B cell (primary cell): ENCODE data around the gene CFAP73. TPM values are rescaled to one million over a fixed set of nuclear protein-coding genes. Genes with fewer than 3 reads are reported as not detected.

Experiments
- ATAC-seq: fragments of 200-7000 bp; cut with Tn5 transposase; one replicate; pipeline ENCODE4 v1.10.0; 2021; ENCODE audit warnings: low read depth, mild to moderate bottlenecking, moderate number of reproducible peaks, moderate library complexity
- CTCF ChIA-PET: fragments of 350-600 bp; sonication (Branson Sonifier 250); formaldehyde crosslinking; loops from one replicate; lab custom pipeline; 2021; ENCODE audit warnings: antibody characterized with exemption, inconsistent platforms; lab: Charles Lee
- POLR2A ChIA-PET: fragments of 350-600 bp; sonication (Branson Sonifier 250); formaldehyde crosslinking; loops from one replicate; lab custom pipeline; 2021; ENCODE audit warnings: antibody characterized with exemption; lab: Charles Lee
- DNase-seq: peaks from one replicate; pipeline ENCODE4 v3.0.0; 2013
- H2AFZ ChIP-seq: 2 replicates; pipeline ENCODE4 v1.6.1; 2012; ENCODE audit warnings: mild to moderate bottlenecking, low read depth, low read length; ENCODE audit not compliant: insufficient read depth, poor library complexity, severe bottlenecking
- H3K27ac ChIP-seq, 2 donors: 1 replicate in 1 of 2; 2 replicates in 1 of 2; pipeline ENCODE4 v1.5.1; 2012 to 2013; ENCODE audit warnings: low read length in 2 of 2, mild to moderate bottlenecking in 2 of 2, moderate library complexity in 1 of 2
- H3K27me3 ChIP-seq, 4 experiments: fragments of 200-600 bp in 1 of 4; sonication (generic) in 1 of 4; replicated peaks in 1 of 4; 1 replicate in 2 of 4; 2 replicates in 2 of 4; pipeline versions ENCODE4 v1.6.1 to v1.7.0; 2013 to 2016; ENCODE audit warnings: low read length in 3 of 4, mild to moderate bottlenecking in 2 of 4, mixed read lengths in 1 of 4, moderate library complexity in 1 of 4; ENCODE audit not compliant: insufficient read depth in 4 of 4, control insufficient read depth in 3 of 4; ENCODE audit errors: control extremely low read depth in 1 of 4
- H3K36me3 ChIP-seq, 2 experiments: replicated peaks in 1 of 2; 1 replicate in 1 of 2; 2 replicates in 1 of 2; pipeline versions ENCODE4 v1.6.1 to v1.7.1; 2013; ENCODE audit warnings: low read length in 1 of 2; ENCODE audit not compliant: insufficient read depth in 2 of 2, control insufficient read depth in 1 of 2; ENCODE audit errors: control extremely low read depth in 1 of 2, extremely low read depth in 1 of 2
- H3K4me1 ChIP-seq, 2 donors: fragments of 200-600 bp in 1 of 2; sonication (generic) in 1 of 2; 1 replicate in 1 of 2; 2 replicates in 1 of 2; pipeline versions ENCODE4 v1.5.1 to v1.6.1; 2013 to 2017; ENCODE audit warnings: low read length in 2 of 2; ENCODE audit not compliant: control insufficient read depth in 2 of 2, insufficient read depth in 2 of 2
- H3K4me2 ChIP-seq: replicated peaks from 2 replicates; pipeline ENCODE3; 2012; ENCODE audit warnings: mild to moderate bottlenecking, low read depth, low read length; ENCODE audit not compliant: poor library complexity, severe bottlenecking
- H3K4me3 ChIP-seq, 5 experiments: fragments of 200-600 bp in 1 of 5; sonication (generic) in 1 of 5; 1 replicate in 3 of 5; 2 replicates in 2 of 5; pipeline versions ENCODE4 v1.5.1 to v1.7.0; 2011 to 2016; ENCODE audit warnings: low read length in 4 of 5, mild to moderate bottlenecking in 4 of 5, low read depth in 2 of 5, control low read depth in 1 of 5, moderate library complexity in 1 of 5; ENCODE audit not compliant: insufficient read depth in 1 of 5; ENCODE audit errors: control extremely low read depth in 1 of 5, extremely low read depth in 1 of 5
- H3K79me2 ChIP-seq: fragments of 200-600 bp; sonication (generic); one replicate; pipeline ENCODE4 v1.6.0; 2016; ENCODE audit warnings: low read length; ENCODE audit not compliant: control insufficient read depth, insufficient read depth
- H3K9ac ChIP-seq: fragments of 200-600 bp; sonication (generic); 2 replicates; pipeline ENCODE4 v1.6.1; 2017; ENCODE audit warnings: mild to moderate bottlenecking, low read length, moderate library complexity
- H3K9me3 ChIP-seq, 3 donors: one replicate each; pipeline versions ENCODE4 v1.6.1 to v1.7.1; 2013; ENCODE audit warnings: low read length in 2 of 3; ENCODE audit not compliant: control insufficient read depth in 2 of 3, insufficient read depth in 1 of 3; ENCODE audit errors: control extremely low read depth in 1 of 3
- H4K20me1 ChIP-seq: 2 replicates; pipeline ENCODE4 v1.6.0; 2012; ENCODE audit warnings: mild to moderate bottlenecking, low read length; ENCODE audit not compliant: insufficient read depth, control insufficient read depth, poor library complexity, severe bottlenecking
- H3K27ac Mint-ChIP-seq: one replicate; pipeline ENCODE4 v1.8.0; 2021; ENCODE audit warnings: mixed read lengths
- H3K27me3 Mint-ChIP-seq: one replicate; pipeline ENCODE4 v1.8.0; 2021; ENCODE audit warnings: mixed read lengths
- H3K4me1 Mint-ChIP-seq: one replicate; pipeline ENCODE4 v1.8.0; 2021; ENCODE audit warnings: mixed read lengths
- H3K4me3 Mint-ChIP-seq: one replicate; pipeline ENCODE4 v1.8.0; 2021; ENCODE audit warnings: mixed read lengths
- H3K9me3 Mint-ChIP-seq: one replicate; pipeline ENCODE4 v1.8.0; 2022; ENCODE audit warnings: mixed read lengths; ENCODE audit not compliant: insufficient read depth
- CTCF ChIP-seq: fragments of 200-600 bp; IDR thresholded peaks from one replicate; pipeline ENCODE4 v1.8.0; 2022; ENCODE audit warnings: antibody characterized with exemption, mild to moderate bottlenecking
- EZH2 ChIP-seq: IDR thresholded peaks from 2 replicates; pipeline ENCODE4 v1.6.1; 2012; ENCODE audit warnings: borderline replicate concordance, low read depth, mild to moderate bottlenecking, moderate library complexity, low read length; ENCODE audit not compliant: insufficient read depth, poor library complexity, severe bottlenecking
- WGBS: methylation state at CpG from one replicate; pipeline ENCODE4 v1.1.5; 2013; ENCODE audit warnings: missing lambda C conversion rate; ENCODE audit not compliant: insufficient coverage; 5-methylcytosine and 5-hydroxymethylcytosine counted together
- intact Hi-C: fragments of 100-400 bp; cut with micrococcal nuclease; formaldehyde crosslinking; loops from one replicate; pipeline ENCODE4 v1.10.0; 2022
- polyA plus RNA-seq: library from polyadenylated mRNA; depleted of rRNA; stranded (reverse); fragments of >200 nt; gene quantifications from 2 replicates; pipeline ENCODE4 v1.2.3, GENCODE V29; 2012
- total RNA-seq, 2 donors: library from RNA; stranded (reverse); fragments of 120-200 nt in 1 of 2; gene quantifications; 1 replicate in 1 of 2; 2 replicates in 1 of 2; pipeline versions ENCODE4 v1.2.3 to v1.2.4, GENCODE V29; 2013 to 2022

CFAP73 gene
- total and polyA plus RNA-seq, 2 donors (not counting 1 experiment from before 2014, with no cell fraction given): 0.13 to 5.1 TPM

DNA sequence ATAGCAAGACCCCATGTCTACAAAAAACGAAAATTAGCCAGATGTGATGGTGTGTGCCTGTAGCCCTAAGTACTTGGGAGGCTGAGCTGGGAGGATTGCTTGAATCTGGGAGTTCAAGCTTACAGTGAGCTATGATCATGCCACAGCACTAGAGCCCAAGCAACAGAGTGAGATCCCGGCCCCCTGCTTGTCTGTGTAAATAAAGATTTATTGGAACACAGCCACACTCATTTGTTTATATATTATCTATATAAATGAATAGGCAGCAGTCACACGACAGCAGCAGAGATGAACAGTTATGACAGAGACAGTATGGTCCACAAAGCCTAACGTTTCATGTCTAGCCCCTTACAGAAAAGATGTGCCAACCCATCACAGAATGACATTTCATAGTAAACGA is 20.9 kb downstream of the CFAP73 start:
- TF ChIP-seq EZH2 (no peak), CTCF (no peak)
- H3K9me3 Mint-ChIP-seq: no peaks in the 10 kb centered on the region
- peaks cover 20 to 30% of the 10 kb centered on the region in 2 donors for H3K4me1 ChIP-seq
- no peak for DNase-seq
- no peak for ATAC-seq
- H3K27me3 Mint-ChIP-seq: no peaks in the 10 kb centered on the region
- no peak overlapping the region for H3K27ac Mint-ChIP-seq
- 89% methylated on average over 1 of the region's 5 CpGs for WGBS
- H3K4me1 Mint-ChIP-seq: peaks cover 37% of the 10 kb centered on the region
- H3K4me3 ChIP-seq: no peak overlapping the region
- H4K20me1 ChIP-seq: peaks cover 54% of the 10 kb centered on the region
- ChIA-PET POLR2A (interaction anchor here (1.3 kb wide), 1 partner anchor 14 kb away, joined by 4 read pairs; no protein-coding TSS in a partner anchor), CTCF (interaction anchor here (1.2 to 8.0 kb wide), 6 partner anchors 14 to 270 kb away, joined by 3 to 127 read pairs (median 32); partner anchors contain the start of gene RASAL1)
- H3K9ac ChIP-seq: no peak overlapping the region
- H3K79me2 ChIP-seq: peaks cover 39% of the 10 kb centered on the region
- peaks cover 9 to 92% of the 10 kb centered on the region in 2 experiments for H3K36me3 ChIP-seq
- H3K4me3 Mint-ChIP-seq: no peak overlapping the region
- intact Hi-C loops: loop anchor here (5.0 kb wide), 1 partner anchor 93 kb away; no protein-coding TSS in a partner anchor
- H3K27ac ChIP-seq: no peak overlapping the region
- H3K9me3 ChIP-seq: peaks cover 0 to 1% (median 0%) of the 10 kb centered on the region in 3 donors
- no peaks in the 10 kb centered on the region for H3K27me3 ChIP-seq
- H2AFZ ChIP-seq: no peak overlapping the region
- no peak overlapping the region for H3K4me2 ChIP-seq

DNA sequence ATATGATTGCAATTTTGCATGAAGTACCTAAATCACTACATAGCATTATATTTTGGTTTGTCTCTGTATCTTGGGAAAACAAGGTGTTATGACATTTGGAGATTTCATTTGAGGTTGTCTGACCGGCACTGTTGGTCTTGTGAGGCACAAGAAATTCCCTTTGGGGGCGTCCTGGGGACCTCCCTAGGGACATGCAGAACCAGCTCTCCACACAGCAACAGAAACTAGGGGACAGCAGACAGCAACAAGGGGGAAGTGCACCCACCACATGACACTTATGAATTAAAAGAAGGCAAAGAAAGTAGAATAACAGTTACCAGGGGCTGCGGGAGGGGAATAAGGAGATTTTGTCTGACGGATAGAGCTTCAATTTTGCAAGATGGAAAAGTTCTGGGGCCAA is 21.4 kb downstream of the CFAP73 start:
- Histone ChIP-seq H3K4me1 (peaks cover 20 to 30% of the 10 kb centered on the region in 2 donors), H3K36me3 (peaks cover 9 to 87% of the 10 kb centered on the region in 2 experiments), H3K9me3 (peaks cover 0 to 1% (median 0%) of the 10 kb centered on the region in 3 donors), H3K79me2 (peaks cover 39% of the 10 kb centered on the region), H3K27me3 (no peaks in the 10 kb centered on the region), H2AFZ (no peak overlapping the region), H3K9ac (no peak overlapping the region), H3K27ac (no peak overlapping the region), H3K4me3 (no peak overlapping the region), H3K4me2 (no peak overlapping the region), H4K20me1 (peaks cover 54% of the 10 kb centered on the region)
- peak overlapping the region; percentile 34 for H3K27ac Mint-ChIP-seq
- WGBS: 20% methylated on average over 1 of the region's 4 CpGs
- CTCF ChIA-PET: interaction anchor here (1.2 to 8.0 kb wide), 6 partner anchors 15 to 271 kb away, joined by 3 to 127 read pairs (median 32); partner anchors contain the start of gene RASAL1
- intact Hi-C loops: loop anchor here (5.0 kb wide), 1 partner anchor 94 kb away; no protein-coding TSS in a partner anchor
- peak overlapping the region; percentile 2 for H3K4me3 Mint-ChIP-seq
- H3K4me1 Mint-ChIP-seq: peaks cover 37% of the 10 kb centered on the region
- H3K27me3 Mint-ChIP-seq: no peaks in the 10 kb centered on the region
- ATAC-seq (peak; percentile 26), DNase-seq (no peak)
- TF ChIP-seq CTCF: no peak
- TF ChIP-seq EZH2: no peak
- H3K9me3 Mint-ChIP-seq: no peaks in the 10 kb centered on the region
- POLR2A ChIA-PET: interaction anchor here (1.3 kb wide), 1 partner anchor 14 kb away, joined by 4 read pairs; no protein-coding TSS in a partner anchor
